ENCODE results near the gene AKR1C8. TPM values are rescaled to one million over a fixed set of nuclear protein-coding genes. Genes with fewer than 3 reads are reported as not detected.
"Not testable (repeated sequence)": the region's sequence is repeated elsewhere in the genome, so short reads cannot be mapped to it uniquely, and the experiment has no call there.

AKR1C8 gene
- total RNA-seq, 2 experiments from 2014 or later: 0.18 TPM; not detected in 1

DNA sequence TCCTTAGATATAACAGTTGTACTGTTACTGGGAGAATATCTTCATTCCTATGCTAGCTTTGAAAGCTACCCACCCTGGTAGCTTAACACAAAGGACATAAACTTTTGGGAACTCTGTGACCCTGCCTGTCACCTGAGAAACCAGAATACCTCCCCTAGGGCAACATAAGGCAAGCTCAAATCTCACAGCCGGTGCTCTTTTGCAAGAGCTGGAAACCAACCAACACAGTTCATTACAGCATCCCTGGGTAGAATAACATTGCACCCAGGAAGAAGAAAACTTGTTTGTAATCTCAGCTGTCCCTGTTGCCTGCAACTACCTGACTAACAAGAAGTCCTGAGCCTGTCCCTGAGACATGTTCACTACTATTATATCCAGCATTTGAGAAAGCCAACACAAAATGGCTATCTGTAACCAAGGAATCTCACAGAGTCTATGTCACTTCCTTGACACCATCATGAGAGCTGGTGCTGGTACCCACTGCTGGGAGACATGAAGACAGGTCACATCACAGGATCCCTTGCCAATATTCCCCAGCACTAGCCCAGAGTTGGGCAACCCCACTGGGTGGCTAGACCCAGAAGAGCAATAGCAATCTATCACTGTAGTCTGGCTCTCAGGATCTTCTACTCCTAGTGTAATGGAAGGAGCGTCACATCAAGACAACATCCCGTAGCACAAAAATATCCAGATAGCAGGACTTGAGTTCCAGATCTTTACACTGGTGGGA, 59.5 kb downstream of the AKR1C8 start:
- ChIA-PET POLR2A (no interaction called here), CTCF (interaction anchor here (1.8 kb wide), 1 partner anchor 276 kb away, joined by 6 read pairs; no protein-coding TSS in a partner anchor)
- Mint-ChIP-seq H3K36me3 (ENCODE audit: low read depth) (no peaks in the 10 kb centered on the region), H3K27ac (no peak overlapping the region), H3K9me3 (ENCODE audit: insufficient read depth) (peaks cover under 1% of the 10 kb centered on the region), H3K4me3 (no peak overlapping the region), H3K27me3 (ENCODE audit: low read depth) (no peaks in the 10 kb centered on the region), H3K4me1 (ENCODE audit: low read depth) (no peaks in the 10 kb centered on the region)
- no peak for DNase-seq
- ATAC-seq: no peak

DNA sequence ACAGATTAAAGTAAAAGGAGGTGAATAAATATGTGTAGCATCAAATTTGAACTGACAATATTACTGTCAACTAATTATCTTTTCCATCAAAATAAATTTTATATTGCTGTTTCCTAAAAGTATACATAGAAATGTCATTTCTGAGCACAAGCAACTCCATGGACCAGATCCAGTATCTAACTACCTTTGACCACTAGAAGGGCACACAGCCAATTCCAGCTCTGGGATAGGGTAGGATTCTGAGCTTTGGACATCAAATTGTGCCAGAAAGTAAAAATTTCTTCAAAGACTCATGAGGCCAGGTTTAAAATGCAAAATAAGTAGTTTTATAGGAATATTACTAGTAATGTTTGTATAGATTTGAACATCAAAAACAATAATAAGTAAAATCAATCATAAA, 61.1 kb downstream of the AKR1C8 start:
- no peak overlapping the region for H3K27ac Mint-ChIP-seq
- CTCF ChIA-PET: no interaction called here
- no peaks in the 10 kb centered on the region for H3K36me3 Mint-ChIP-seq (ENCODE audit: low read depth)
- POLR2A ChIA-PET: no interaction called here
- DNase-seq (no peak), ATAC-seq (no peak)
- no peak overlapping the region for H3K4me3 Mint-ChIP-seq
- H3K4me1 Mint-ChIP-seq (ENCODE audit: low read depth): no peaks in the 10 kb centered on the region
- H3K9me3 Mint-ChIP-seq (ENCODE audit: insufficient read depth): peaks cover 4% of the 10 kb centered on the region
- H3K27me3 Mint-ChIP-seq (ENCODE audit: low read depth): no peaks in the 10 kb centered on the region

DNA sequence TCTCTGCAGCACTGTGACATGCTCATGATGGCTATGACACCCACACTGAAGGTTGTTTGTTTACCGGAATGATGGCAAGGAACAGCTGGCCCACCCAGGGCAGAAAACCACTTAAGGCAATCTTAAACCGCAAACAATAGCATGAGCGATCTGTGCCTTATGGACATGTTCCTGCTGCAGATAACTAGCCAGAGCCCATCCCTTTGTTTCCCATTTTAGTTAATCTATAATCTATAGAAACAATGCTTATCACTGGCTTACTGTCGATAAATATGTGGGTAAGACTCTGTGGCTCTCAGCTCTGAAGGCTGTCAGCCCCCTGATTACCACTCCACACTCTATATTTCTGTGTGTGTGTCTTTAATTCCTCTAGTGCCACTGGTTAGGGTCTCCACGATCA, 65.0 kb downstream of the AKR1C8 start:
- H3K27ac Mint-ChIP-seq; H3K4me1 Mint-ChIP-seq (ENCODE audit: low read depth); H3K4me3 Mint-ChIP-seq; H3K27me3 Mint-ChIP-seq (ENCODE audit: low read depth); CTCF ChIA-PET; H3K9me3 Mint-ChIP-seq (ENCODE audit: insufficient read depth); H3K36me3 Mint-ChIP-seq (ENCODE audit: low read depth); POLR2A ChIA-PET; DNase-seq; ATAC-seq: not testable (repeated sequence)

DNA sequence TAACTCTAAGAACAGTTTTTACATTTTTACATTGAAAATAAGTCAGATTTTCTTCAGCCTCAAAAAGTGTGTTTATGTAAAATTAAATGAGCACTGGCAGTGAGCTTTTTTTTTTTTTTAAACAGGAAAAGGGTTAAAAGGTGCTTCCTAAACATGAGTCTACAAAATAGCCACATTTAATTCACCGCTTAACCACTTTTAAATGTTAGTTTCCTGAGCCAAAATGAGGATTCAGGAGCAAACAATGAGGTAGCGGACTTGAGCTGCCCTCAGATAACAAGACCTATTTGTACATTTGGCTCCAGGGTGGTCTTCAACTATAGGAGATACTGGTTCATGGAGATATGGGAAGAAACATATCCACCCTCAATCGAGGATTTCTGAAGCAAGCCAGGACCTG, 67.9 kb downstream of the AKR1C8 start:
- POLR2A ChIA-PET: no interaction called here
- DNase-seq (no peak), ATAC-seq (no peak)
- Mint-ChIP-seq H3K4me1 (ENCODE audit: low read depth) (peaks cover 4% of the 10 kb centered on the region), H3K27ac (no peak overlapping the region), H3K36me3 (ENCODE audit: low read depth) (no peaks in the 10 kb centered on the region), H3K27me3 (ENCODE audit: low read depth) (peaks cover 5% of the 10 kb centered on the region), H3K4me3 (no peak overlapping the region), H3K9me3 (ENCODE audit: insufficient read depth) (peaks cover 4% of the 10 kb centered on the region)
- CTCF ChIA-PET: no interaction called here

DNA sequence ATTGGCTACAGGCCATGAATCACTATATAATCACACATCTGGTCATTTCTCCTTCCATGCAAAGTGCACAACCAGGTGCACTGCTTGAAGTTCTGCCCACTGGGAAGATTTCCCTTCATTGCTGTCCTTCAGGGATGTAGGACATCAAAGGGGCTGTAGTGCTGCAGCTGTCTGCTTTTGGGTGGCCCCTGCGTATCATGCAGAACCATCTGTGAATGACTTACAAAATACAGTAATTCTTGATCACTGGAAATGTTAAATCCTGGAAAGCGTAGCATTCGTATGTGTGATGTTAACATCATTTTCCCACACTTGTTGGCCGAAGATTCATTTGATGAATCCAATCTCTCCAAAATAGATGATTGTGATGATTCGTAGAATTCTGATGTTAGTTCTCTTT, 68.3 kb downstream of the AKR1C8 start:
- H3K27me3 Mint-ChIP-seq (ENCODE audit: low read depth): peaks cover 5% of the 10 kb centered on the region
- H3K9me3 Mint-ChIP-seq (ENCODE audit: insufficient read depth): peaks cover 4% of the 10 kb centered on the region
- POLR2A ChIA-PET: no interaction called here
- no peak overlapping the region for H3K4me3 Mint-ChIP-seq
- no peak for DNase-seq
- CTCF ChIA-PET: no interaction called here
- H3K27ac Mint-ChIP-seq: no peak overlapping the region
- H3K36me3 Mint-ChIP-seq (ENCODE audit: low read depth): no peaks in the 10 kb centered on the region
- peaks cover 4% of the 10 kb centered on the region for H3K4me1 Mint-ChIP-seq (ENCODE audit: low read depth)
- ATAC-seq: no peak

DNA sequence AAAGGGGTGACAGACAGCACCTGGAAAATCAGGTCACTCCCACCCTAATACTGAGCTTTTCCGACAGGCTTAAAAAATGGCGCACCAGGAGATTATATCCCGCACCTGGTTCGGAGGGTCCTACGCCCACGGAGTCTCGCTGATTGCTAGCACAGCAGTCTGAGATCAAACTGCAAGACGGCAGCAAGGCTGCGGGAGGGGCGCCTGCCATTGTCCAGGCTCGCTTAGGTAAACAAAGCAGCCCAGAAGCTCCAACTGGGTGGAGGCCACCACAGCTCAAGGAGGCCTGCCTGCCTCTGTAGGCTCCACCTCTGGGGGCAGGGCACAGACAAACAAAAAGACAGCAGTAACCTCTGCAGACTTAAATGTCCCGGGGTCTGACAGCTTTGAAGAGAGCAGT, 75.1 kb downstream of the AKR1C8 start:
- not testable (repeated sequence) for H3K4me1 Mint-ChIP-seq (ENCODE audit: low read depth)

DNA sequence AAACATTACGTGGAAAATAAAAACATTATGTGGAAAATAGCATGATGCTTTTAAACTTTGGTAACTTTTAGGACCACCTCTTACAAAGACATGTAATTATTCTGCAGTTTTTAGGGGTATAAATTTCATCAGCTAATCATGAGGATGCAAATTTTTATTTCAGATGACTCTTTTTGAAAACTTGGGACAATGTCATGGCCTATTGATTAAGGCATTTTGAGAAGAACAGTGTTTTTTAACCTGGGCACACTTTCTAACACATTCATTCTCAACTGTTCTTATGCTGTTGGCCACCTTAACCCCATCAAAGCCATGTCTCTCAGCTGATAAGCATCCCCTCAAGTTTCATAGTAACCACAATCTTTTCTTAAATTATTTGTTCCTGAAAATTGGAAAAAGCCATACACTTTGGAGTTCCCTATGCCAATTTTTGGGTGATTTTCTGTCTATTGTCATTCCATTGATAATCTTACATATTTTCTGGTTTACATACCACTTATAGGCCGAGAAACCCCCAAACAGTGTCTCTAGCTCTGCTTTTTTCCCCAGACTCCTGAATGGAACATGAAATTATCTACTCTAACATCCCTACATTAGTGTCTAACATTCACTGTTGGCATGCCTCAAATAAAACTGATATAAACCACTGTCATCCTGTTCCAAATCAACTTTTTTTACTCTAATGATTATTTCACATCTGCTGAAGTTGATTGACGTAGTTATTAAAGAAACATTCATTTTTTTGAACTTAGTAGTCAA, 76.1 kb downstream of the AKR1C8 start:
- CTCF ChIA-PET: no interaction called here
- no peaks in the 10 kb centered on the region for H3K9me3 Mint-ChIP-seq (ENCODE audit: insufficient read depth)
- no peak overlapping the region for H3K4me3 Mint-ChIP-seq
- H3K27me3 Mint-ChIP-seq (ENCODE audit: low read depth): no peaks in the 10 kb centered on the region
- H3K4me1 Mint-ChIP-seq (ENCODE audit: low read depth): no peaks in the 10 kb centered on the region
- DNase-seq (no peak), ATAC-seq (no peak)
- H3K27ac Mint-ChIP-seq: no peak overlapping the region
- POLR2A ChIA-PET: no interaction called here
- H3K36me3 Mint-ChIP-seq (ENCODE audit: low read depth): no peaks in the 10 kb centered on the region

More for the DNA sequence above, 75.1 kb downstream of the AKR1C8 start:
- H3K27me3 Mint-ChIP-seq (ENCODE audit: low read depth); H3K4me3 Mint-ChIP-seq; H3K27ac Mint-ChIP-seq; ATAC-seq; DNase-seq; H3K36me3 Mint-ChIP-seq (ENCODE audit: low read depth); CTCF ChIA-PET; H3K9me3 Mint-ChIP-seq (ENCODE audit: insufficient read depth); POLR2A ChIA-PET: not testable (repeated sequence)

DNA sequence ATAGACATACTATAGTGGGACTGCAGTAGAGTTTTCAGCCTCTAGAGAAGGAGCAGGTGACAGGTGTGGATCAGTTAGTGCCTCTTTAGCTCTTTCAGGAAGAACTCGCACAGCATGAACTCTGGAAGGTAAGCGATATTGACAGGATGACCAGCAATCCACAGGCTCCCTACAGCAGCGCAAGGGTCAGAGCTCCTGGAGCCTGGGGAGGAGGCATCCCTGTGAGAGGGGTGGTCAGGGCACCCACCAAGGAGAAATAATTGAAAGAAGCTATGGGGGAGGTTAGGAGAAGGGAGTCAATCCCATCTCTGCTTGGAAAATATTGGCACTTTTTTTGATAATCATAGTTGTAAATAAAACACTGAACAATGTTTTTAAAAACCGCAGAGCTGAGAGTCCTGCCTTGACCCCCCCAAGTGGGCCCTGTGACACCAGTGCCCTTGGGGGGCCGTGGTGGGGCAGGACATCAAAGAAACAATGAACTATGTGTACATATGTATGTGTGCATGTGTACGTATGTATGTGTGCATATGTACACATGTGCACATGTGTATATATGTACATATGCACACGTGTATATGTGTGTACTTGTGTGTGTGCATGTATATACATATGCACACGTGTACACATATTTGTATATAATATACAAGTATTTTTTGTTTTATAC, 77.0 kb downstream of the AKR1C8 start:
- Mint-ChIP-seq H3K9me3 (ENCODE audit: insufficient read depth) (no peaks in the 10 kb centered on the region), H3K36me3 (ENCODE audit: low read depth) (no peaks in the 10 kb centered on the region), H3K4me1 (ENCODE audit: low read depth) (no peaks in the 10 kb centered on the region), H3K27ac (no peak overlapping the region), H3K4me3 (no peak overlapping the region), H3K27me3 (ENCODE audit: low read depth) (no peaks in the 10 kb centered on the region)
- no peak for ATAC-seq
- no peak for DNase-seq
- POLR2A ChIA-PET: no interaction called here
- CTCF ChIA-PET: no interaction called here

DNA sequence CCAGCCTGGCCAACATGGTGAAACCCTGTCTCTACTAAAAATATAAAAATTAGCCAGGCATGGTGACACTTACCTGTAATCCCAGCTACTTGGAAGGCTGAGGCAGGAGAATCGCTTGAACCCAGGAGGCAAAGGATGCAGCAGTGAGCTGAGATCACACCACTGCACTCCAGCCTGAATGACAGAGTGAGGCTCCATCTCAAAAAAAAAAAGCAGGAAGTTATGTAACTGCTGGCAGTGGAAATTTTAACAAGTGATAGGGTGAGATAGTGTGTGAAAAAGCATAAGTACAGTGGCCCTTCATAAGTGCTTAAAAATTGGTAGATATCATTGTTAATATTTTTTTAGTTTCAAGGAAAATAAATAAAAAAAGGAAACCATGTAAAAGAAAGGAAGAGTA, 78.4 kb downstream of the AKR1C8 start:
- ChIA-PET CTCF (no interaction called here), POLR2A (no interaction called here)
- DNase-seq: no peak
- Mint-ChIP-seq H3K27me3 (ENCODE audit: low read depth) (no peaks in the 10 kb centered on the region), H3K4me1 (ENCODE audit: low read depth) (no peaks in the 10 kb centered on the region), H3K36me3 (ENCODE audit: low read depth) (no peaks in the 10 kb centered on the region), H3K9me3 (ENCODE audit: insufficient read depth) (no peaks in the 10 kb centered on the region), H3K4me3 (no peak overlapping the region), H3K27ac (no peak overlapping the region)
- ATAC-seq: no peak

DNA sequence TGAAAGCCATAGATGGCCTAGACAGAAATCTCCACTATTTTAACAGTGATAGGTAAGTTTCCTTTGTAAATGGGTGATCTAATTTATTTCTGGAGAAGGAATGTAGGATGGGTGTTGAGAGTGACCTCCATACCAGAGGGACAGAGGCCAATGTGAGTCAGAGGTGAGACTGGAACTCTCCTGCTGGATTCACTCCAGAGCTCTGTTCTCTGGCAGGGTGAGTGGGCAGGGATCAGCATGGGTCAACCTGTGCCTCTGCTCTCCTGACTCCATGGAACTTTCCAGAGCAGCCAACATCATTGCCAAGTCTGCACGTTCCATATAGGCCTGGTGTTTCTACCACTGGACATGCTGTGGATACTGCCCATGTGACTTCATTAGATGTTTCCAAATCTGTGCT, 79.3 kb downstream of the AKR1C8 start:
- no peak for ATAC-seq
- CTCF ChIA-PET: interaction anchor here (1.1 kb wide), 1 partner anchor 14 kb away, joined by 3 read pairs; no protein-coding TSS in a partner anchor

More for the DNA sequence above, 79.3 kb downstream of the AKR1C8 start:
- no peaks in the 10 kb centered on the region for H3K9me3 Mint-ChIP-seq (ENCODE audit: insufficient read depth)
- no peak overlapping the region for H3K4me3 Mint-ChIP-seq
- H3K36me3 Mint-ChIP-seq (ENCODE audit: low read depth): no peaks in the 10 kb centered on the region
- no peak overlapping the region for H3K27ac Mint-ChIP-seq
- DNase-seq: no peak
- POLR2A ChIA-PET: no interaction called here
- H3K27me3 Mint-ChIP-seq (ENCODE audit: low read depth): no peaks in the 10 kb centered on the region
- no peaks in the 10 kb centered on the region for H3K4me1 Mint-ChIP-seq (ENCODE audit: low read depth)

Measured in activated CD8-positive, alpha-beta T cell treated with anti-CD3 and anti-CD28 coated beads, Interleukin-2, amount 10 ng/mL, durations not matched to agents 7 days and 5 days (primary cell).